Skeletal muscle satellite cell (primary cell): ENCODE results near the gene CD82. TPM values are rescaled to one million over a fixed set of nuclear protein-coding genes. Genes with fewer than 3 reads are reported as not detected.
A peak's percentile ranks its signal among the peaks of the same experiment; 100 is the strongest.

Experiments
- H3K27me3 ChIP-seq: 2 replicates; pipeline ENCODE4 v1.7.0; 2013; ENCODE audit warnings: low read length; ENCODE audit not compliant: control insufficient read depth, insufficient read depth
- H3K36me3 ChIP-seq: 2 replicates; pipeline ENCODE4 v1.7.0; 2013; ENCODE audit warnings: mild to moderate bottlenecking, control low read depth, low read length; ENCODE audit not compliant: insufficient read depth
- H3K4me1 ChIP-seq: 2 replicates; pipeline ENCODE4 v1.7.0; 2013; ENCODE audit warnings: low read length; ENCODE audit not compliant: control insufficient read depth, insufficient read depth
- H3K4me2 ChIP-seq: 2 replicates; pipeline ENCODE4 v1.7.0; 2013; ENCODE audit warnings: mild to moderate bottlenecking, low read length
- H3K4me3 ChIP-seq: 2 replicates; pipeline ENCODE4 v1.7.0; 2013; ENCODE audit warnings: low read length
- H3K9ac ChIP-seq: 2 replicates; pipeline ENCODE4 v1.7.0; 2013; ENCODE audit warnings: mild to moderate bottlenecking, low read depth, low read length, moderate library complexity
- H3K9me3 ChIP-seq: replicated peaks from 2 replicates; pipeline ENCODE4 v1.7.0; 2013; ENCODE audit warnings: mild to moderate bottlenecking, control low read depth, low read length
- total RNA-seq: library from RNA; depleted of rRNA; stranded (reverse); fragments of >200 nt; gene quantifications from 2 replicates; pipeline ENCODE4 v1.2.3, GENCODE V29; 2012; rRNA removed

The CD82 gene
- 18.3 and 50.5 TPM in 2 replicates for total RNA-seq

DNA sequence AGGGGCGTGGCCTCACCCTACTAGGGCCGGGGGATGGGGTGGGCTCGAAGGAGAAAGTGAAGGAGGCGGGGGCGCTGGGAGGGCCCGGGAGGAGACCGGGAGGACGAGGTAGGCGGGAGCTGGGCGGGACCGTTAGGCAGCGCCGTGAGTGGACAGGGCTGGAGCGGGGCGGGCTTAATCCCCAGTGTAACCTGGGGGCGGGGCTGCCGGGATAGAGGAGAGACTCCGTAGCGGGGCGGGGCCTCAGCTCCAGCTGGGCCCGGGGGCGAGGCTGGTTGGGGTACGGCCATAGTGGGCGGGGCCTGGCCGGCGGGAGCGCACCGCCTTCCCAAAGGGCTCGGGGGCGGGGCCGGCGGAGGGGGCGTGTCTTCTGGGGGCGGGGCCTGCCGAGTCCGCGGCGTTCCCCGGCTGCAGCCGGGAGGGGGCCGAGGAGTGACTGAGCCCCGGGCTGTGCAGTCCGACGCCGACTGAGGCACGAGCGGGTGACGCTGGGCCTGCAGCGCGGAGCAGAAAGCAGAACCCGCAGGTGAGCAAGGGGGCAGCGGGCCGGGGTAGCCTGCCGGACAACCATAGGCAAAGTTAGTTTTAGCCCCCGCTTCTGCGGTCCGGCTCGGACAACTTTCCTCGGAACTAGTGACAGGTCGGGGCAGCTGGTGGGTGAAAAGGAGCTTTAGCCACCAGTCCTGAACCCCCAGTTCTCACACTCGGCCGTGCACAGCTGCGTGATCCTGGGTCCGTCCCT is at the start of gene CD82:
Gene CD82, plus strand, starts transcription at position 453 of the 742 bp plus-strand sequence. CDS start 29,000 bp downstream, outside the sequence.
- H3K9me3 ChIP-seq = no peaks in the 10 kb centered on the region
- peak within 1 kb of the TSS; percentile 96 for H3K9ac ChIP-seq
- no peaks in the 10 kb centered on the region for H3K36me3 ChIP-seq
- H3K27me3 ChIP-seq = no peaks in the 10 kb centered on the region
- H3K4me1 ChIP-seq = peaks cover 70% of the 10 kb centered on the region
- H3K4me2 ChIP-seq = peak within 1 kb of the TSS; percentile 95
- H3K4me3 ChIP-seq = peak within 1 kb of the TSS; percentile 82

GRCh38 chr11:44516688-44517507 is 48.6 kb upstream of the CD82 start:
- H3K9ac ChIP-seq = no peak overlapping the region
- H3K27me3 ChIP-seq = peaks cover 77% of the 10 kb centered on the region

GRCh38 chr11:44517541-44517940 is 47.9 kb upstream of the CD82 start:
- no peaks in the 10 kb centered on the region for H3K4me1 ChIP-seq
- H3K9me3 ChIP-seq = no peaks in the 10 kb centered on the region
- H3K27me3 ChIP-seq = peaks cover 76% of the 10 kb centered on the region
- no peak overlapping the region for H3K9ac ChIP-seq
- H3K4me2 ChIP-seq = no peak overlapping the region
- H3K4me3 ChIP-seq = no peak overlapping the region
- no peaks in the 10 kb centered on the region for H3K36me3 ChIP-seq

More at GRCh38 chr11:44516688-44517507, 48.6 kb upstream of the CD82 start:
- Histone ChIP-seq H3K36me3 (no peaks in the 10 kb centered on the region), H3K4me2 (no peak overlapping the region), H3K4me3 (no peak overlapping the region), H3K4me1 (no peaks in the 10 kb centered on the region), H3K9me3 (no peaks in the 10 kb centered on the region)

DNA sequence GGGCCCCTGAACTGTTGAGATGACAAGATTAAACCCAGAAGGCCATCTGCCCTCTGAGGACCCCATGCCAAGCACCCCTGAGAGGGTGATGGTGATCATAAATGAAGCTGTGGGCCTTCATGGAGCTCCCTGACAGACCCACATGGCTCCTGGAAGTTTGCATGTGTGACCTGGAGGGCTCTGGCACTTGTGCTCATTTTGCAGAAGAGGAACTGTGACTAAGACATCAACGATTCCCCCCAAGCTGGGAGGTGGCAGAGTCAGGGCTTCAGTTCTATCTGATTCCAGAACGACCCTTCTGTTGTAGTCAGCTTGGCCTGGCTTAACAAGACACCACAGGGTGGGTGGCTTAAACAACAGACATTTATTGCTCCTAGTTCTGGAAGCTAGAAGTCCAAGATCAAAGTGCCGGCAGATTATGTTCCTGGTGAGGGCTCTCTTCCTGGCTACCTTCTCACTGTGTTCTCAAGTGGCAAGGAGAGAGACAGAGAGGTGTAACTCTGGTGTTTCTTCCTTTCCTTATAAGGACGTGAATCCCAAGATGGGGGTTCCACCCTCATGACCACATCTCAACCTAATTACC is 46.4 kb upstream of the CD82 start:
- no peak overlapping the region for H3K4me3 ChIP-seq
- H3K9ac ChIP-seq = no peak overlapping the region
- no peaks in the 10 kb centered on the region for H3K4me1 ChIP-seq
- no peaks in the 10 kb centered on the region for H3K9me3 ChIP-seq
- no peaks in the 10 kb centered on the region for H3K36me3 ChIP-seq
- H3K27me3 ChIP-seq = peaks cover 73% of the 10 kb centered on the region
- H3K4me2 ChIP-seq = no peak overlapping the region

GRCh38 chr11:44519989-44520737 is 45.3 kb upstream of the CD82 start:
- no peaks in the 10 kb centered on the region for H3K9me3 ChIP-seq
- no peak overlapping the region for H3K9ac ChIP-seq
- no peaks in the 10 kb centered on the region for H3K4me1 ChIP-seq
- H3K27me3 ChIP-seq = peaks cover 68% of the 10 kb centered on the region
- H3K4me2 ChIP-seq = no peak overlapping the region
- H3K4me3 ChIP-seq = no peak overlapping the region
- H3K36me3 ChIP-seq = no peaks in the 10 kb centered on the region

- H3K4me1 ChIP-seq = no peaks in the 10 kb centered on the region
- no peaks in the 10 kb centered on the region for H3K9me3 ChIP-seq
- H3K27me3 ChIP-seq = peaks cover 58% of the 10 kb centered on the region
- H3K36me3 ChIP-seq = no peaks in the 10 kb centered on the region
- no peak overlapping the region for H3K4me2 ChIP-seq
- H3K4me3 ChIP-seq = no peak overlapping the region
- no peak overlapping the region for H3K9ac ChIP-seq
Observed at GRCh38 chr11:44521148-44521547, 44.3 kb upstream of the CD82 start.

DNA sequence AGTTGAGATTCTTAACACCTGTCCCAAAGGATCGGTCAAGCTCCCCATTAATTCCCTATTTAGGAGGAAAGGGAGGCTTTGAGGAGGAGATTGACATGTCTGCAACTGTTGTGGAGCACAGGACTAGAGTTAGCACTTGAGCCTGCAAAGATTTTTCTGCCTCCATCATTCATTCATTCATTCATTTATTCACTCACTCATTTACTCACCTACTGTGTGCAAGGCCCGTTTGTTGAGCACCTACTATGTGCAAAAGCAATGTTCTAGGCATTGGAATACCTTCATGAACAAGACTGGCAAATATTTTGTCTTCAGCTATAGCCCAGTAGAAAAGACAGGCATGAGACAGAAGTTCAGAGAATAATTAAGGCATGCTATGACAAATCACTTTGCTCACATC is 43.2 kb upstream of the CD82 start:
- H3K27me3 ChIP-seq = peaks cover 54% of the 10 kb centered on the region
- H3K9ac ChIP-seq = no peak overlapping the region
- H3K4me3 ChIP-seq = no peak overlapping the region
- no peaks in the 10 kb centered on the region for H3K9me3 ChIP-seq
- H3K4me2 ChIP-seq = no peak overlapping the region
- H3K4me1 ChIP-seq = no peaks in the 10 kb centered on the region
- H3K36me3 ChIP-seq = no peaks in the 10 kb centered on the region

DNA sequence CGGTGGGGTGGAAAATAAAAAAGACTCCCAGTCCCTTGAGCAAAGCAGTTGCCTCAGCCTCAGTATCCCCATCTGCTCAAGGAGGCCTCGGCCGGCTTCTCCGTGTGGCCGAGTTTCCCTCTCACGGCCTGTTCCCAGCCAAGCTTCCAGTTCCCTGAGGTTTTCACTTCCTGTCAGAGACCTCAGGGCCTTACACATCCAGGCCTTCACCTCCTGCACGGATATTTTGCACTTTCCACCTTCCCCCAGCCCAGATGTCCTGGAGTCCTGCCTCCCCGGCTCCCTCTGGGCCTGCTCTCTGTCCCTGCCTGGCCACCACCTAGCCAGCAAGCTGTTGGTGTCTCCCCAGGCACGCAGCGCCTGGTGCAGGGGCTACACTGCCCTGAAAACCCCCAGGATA is 41.1 kb upstream of the CD82 start:
- no peaks in the 10 kb centered on the region for H3K9me3 ChIP-seq
- H3K9ac ChIP-seq = no peak overlapping the region
- H3K36me3 ChIP-seq = no peaks in the 10 kb centered on the region
- no peak overlapping the region for H3K4me3 ChIP-seq
- no peak overlapping the region for H3K4me2 ChIP-seq
- no peaks in the 10 kb centered on the region for H3K4me1 ChIP-seq
- H3K27me3 ChIP-seq = peaks cover 44% of the 10 kb centered on the region

- Histone ChIP-seq H3K4me3 (no peak overlapping the region), H3K4me2 (no peak overlapping the region), H3K27me3 (peaks cover 40% of the 10 kb centered on the region), H3K36me3 (no peaks in the 10 kb centered on the region), H3K9ac (no peak overlapping the region), H3K9me3 (no peaks in the 10 kb centered on the region), H3K4me1 (no peaks in the 10 kb centered on the region)
Observed at GRCh38 chr11:44524751-44525201, 40.7 kb upstream of the CD82 start.

- Histone ChIP-seq H3K4me3 (no peak overlapping the region), H3K4me1 (no peaks in the 10 kb centered on the region), H3K9ac (no peak overlapping the region), H3K36me3 (no peaks in the 10 kb centered on the region), H3K4me2 (no peak overlapping the region), H3K27me3 (peaks cover 40% of the 10 kb centered on the region), H3K9me3 (no peaks in the 10 kb centered on the region)
Observed at GRCh38 chr11:44525473-44526252, 39.8 kb upstream of the CD82 start.
